Hindlimb muscle (tissue), 1 donor: ENCODE results near the gene AP1S3. TPM values are rescaled to one million over a fixed set of nuclear protein-coding genes. Genes with fewer than 3 reads are reported as not detected.
"Not testable (repeated sequence)": the region's sequence is repeated elsewhere in the genome, so short reads cannot be mapped to it uniquely, and the experiment has no call there.

Source experiments
- DNase-seq: peaks from one replicate; pipeline ENCODE4 v3.0.0-alpha.2; 2013
- polyA plus RNA-seq: library from polyadenylated mRNA; unstranded; fragments of 120-200 nt; gene quantifications from one replicate; pipeline ENCODE4 v1.2.1, GENCODE V29; 2013; ENCODE audit not compliant: insufficient read length

Gene AP1S3
- polyA plus RNA-seq, 1 donor: 0.86 TPM

DNA sequence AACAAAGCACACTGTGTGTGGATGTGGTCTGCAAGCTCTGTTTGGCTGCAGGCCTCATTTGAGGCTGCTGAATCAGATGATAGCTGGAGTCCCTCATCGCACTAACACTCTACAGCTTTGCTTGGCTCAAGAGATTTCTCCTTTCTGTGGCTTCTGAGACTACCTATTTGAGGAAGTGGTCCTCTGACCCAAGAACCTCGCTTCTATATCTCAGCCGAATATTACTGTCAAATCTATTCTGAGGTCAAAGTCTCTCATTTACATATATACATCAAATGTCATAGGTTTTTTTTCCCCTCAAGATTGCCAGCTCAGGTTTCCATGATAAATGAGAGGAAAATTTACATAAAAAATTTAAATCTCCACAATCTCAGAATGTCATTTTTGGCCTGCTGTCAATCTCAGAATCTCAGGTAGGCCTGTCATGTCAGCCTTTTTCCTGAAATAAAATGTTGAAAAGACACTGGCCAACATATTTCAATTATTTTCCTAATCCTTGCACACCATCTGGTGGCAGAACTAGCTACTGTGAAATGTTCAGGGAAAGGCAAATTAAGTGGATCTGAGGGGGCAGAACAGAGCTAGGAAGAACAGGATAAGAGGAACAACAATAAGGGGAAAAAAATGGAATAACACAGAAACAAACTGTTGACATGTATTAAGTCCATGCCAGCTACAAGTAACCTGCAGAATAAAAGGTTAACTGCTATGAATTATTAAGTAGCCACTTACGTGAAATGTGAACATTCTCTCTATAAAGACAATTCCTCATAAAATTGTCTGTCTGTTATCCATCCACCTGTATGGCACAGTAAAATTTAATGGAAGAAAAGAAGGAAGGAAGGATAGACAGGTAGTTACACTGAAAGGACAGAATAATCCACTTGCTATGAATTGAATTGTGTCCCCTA, 39.3 kb downstream of the AP1S3 start:
- peak; percentile 28 for DNase-seq

DNA sequence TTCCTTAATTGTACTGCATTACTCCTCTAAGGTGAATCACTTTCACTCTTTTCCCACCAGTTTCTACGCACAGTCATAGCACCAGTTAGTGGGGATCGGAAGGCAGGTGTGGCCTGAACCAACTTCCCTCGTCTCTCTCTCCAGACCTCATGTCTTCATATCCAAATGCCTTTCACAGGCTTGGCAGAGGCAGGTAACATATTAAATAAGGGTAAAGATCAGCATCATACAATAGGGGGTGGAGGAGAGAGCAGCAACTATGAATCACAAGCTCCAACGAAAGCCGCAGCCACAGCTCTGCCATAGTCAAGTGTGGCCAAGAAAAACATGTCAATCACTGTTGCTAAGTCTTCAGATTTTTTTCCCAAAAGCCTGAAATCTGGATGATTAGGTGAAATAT, 40.3 kb downstream of the AP1S3 start:
- no peak for DNase-seq

DNA sequence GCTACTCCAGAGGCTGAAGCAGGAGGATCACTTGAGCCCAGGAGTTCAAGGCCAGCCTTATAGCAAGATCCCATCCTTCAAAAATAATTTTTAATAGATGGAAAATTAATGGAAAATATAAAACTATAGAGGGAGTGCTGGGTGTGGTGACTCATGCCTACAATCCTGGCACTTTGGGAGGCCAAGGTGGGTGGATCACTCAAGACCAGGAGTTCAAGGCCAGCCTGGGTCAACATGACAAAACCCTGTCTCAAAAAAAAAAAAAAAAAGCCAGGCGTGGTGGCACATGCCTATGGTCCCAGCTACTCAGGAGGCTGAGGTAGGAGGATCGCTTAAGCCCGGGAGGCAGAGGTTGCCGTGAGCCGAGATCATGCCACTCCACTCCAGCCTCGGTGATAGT, 48.0 kb downstream of the AP1S3 start:
- no peak for DNase-seq

DNA sequence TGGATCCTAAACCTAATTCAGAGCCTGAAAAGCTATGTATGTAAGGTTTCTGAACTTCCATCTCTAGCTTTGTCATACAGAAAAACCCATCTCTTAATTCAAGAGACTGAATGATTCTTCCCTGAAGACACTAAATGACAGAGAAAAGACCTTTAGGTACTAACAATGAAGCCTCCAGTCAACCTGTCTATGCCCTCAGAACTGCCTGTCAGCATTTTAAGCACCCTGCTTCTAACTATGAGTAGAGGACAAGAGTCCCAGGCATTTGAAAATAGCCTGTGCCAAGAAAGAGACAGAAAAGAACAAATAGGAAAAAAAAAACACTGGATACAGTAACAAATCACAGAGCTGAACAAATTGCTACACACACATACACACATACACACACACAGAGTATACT, 48.6 kb downstream of the AP1S3 start:
- DNase-seq: no peak

DNA sequence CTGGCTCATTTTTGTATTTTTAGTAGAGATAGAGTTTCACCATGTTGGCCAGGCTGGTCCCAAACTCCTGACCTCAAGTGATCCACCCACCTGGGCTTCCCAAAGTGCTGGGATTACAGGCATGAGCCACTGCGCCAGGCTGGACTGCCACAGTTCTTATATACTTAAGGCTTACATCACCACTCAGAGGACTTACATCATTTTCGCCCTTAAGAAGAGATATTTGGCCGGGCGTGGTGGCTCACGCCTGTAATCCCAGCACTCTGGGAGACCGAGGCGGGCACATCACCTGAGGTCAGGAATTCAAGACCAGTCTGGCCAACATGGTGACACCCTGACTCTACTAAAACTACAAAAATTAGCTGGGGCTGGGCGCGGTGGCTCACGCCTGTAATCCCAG, 49.3 kb downstream of the AP1S3 start:
- DNase-seq: not testable (repeated sequence)

DNA sequence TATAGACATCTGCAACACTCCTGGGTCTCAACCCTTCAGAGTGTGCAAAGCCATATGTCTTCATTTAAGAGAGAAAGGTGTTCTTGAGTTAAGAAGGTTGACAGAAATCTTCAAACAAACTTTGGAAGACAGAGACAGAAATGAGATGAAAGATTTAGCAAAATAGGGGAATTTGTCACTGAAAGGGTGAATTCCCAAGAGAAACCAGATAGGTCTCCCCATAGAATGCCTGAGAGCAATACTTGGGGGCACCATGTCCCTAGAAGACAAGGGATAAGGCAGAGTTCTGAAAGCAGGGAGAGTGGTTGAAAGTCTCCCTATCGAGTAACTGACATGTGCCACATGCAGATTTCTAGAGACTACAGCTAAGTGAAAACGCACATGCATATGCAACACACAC, 50.0 kb downstream of the AP1S3 start:
- no peak for DNase-seq

DNA sequence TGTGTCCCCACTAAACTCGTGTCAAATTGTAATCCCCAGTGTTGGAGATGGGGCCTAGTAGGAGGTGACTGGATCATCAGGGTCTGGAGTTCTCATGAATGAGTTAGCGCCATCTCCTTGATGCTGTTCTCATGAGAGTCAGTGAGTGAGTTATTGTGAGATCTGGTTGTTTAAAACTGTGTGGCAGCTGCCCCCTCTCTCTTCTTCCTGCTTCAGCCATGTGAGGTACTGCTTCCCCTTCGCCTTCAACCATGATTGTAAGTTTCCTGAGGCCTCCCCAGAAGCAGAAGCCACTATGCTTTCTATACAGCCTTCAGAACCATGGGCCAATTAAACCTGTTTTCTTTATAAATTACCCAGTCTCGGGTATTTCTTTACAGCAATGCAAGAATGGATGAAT, 50.4 kb downstream of the AP1S3 start:
- DNase-seq: no peak

DNA sequence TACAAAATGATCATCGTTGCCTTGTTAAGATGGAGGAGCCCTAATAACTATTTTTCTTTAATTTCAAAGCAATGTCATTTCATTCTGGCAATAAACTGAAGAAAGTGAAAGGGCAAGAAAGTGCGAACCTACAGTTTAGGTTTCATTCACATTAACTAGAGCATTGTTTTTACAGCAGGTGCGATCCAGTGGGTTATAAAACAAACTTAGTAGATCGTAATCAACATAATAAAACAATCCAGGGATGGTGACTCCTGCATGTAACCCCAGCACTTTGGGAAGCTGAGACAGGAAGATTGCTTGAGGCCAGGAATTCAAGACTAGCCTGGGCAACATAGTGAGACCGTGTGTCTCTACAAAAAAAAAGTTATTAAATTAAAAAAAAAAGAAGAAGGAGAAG, 51.1 kb downstream of the AP1S3 start:
- DNase-seq: no peak

DNA sequence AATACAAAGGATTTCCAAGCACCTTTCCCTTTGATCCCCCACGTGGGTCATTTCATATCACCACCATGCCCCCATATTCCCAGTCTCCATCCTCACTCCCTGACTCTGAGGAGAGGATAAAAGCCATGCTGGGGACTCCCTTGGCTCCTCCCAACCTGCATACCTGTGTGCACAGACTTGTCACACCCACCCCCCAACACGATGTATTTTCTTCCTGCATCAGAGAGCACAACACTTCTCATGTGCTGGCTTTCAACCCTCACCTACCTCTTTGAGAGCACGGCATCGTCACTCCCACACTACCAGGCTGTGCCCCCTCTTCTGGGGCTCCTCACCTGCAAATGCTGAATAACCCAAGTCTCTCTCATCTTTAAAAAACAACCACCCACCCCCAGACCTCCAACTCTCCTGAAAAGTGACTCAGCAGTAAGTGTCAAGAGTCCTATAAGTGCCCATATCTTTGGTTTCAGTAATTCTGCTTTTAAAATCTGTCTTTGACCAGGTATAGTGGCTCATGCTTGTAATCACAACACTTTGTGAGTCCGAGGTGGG, 53.1 kb downstream of the AP1S3 start:
- DNase-seq: no peak

DNA sequence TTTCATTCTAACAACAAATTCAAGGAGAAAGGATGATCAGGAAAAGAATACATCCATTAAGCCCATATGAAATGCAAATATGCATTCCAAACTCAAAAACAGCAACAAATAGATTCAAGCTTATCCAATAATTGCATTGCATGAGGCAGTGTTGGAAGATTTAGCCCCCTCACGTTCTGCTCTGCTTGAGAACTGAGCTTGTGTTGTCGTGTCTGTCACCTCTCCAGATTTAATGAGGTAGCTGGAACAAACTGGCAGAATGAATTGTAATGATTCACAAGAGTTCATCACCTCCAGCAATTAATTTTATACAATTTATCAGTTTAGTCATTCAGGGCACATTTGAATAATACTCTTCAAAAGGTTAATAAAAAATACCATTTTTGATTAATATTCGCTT, 54.8 kb downstream of the AP1S3 start:
- no peak for DNase-seq

DNA sequence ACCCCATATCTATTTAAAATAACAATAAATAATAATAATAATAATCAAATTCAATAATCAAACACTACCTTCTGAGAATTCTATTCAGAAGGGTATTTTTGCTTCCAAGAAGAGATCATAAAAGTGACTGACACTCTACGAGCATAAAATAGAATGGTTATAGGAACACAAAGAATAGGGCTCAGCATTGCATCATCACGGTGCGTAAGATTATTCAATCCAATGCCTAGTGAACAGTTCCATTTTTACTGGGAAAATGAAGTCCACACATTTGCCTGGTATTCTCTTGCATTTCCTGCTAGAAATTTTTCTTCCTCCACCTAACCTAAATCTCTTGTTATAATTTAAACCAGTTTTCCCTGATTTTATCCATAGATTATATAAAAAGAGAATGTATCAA, 55.8 kb downstream of the AP1S3 start:
- DNase-seq: no peak

DNA sequence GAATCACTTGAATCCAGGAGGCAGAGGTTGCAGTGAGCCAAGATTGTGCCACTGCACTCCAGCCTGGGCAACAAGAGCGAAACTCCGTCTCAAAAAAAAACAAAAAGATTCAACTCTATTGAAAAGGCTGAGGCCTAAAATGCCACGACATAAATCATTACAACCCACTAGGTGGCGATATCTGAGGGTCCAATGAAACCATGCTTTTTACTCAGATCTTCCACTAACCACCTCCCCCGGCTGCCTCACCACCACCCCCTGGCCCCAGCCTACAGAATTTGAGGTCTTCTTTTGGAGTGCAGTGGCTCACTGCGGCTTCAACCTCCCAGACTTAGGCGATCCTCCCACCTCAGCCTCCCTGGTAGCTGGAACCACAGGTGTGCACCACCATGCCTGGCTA, 57.5 kb downstream of the AP1S3 start:
- no peak for DNase-seq

DNA sequence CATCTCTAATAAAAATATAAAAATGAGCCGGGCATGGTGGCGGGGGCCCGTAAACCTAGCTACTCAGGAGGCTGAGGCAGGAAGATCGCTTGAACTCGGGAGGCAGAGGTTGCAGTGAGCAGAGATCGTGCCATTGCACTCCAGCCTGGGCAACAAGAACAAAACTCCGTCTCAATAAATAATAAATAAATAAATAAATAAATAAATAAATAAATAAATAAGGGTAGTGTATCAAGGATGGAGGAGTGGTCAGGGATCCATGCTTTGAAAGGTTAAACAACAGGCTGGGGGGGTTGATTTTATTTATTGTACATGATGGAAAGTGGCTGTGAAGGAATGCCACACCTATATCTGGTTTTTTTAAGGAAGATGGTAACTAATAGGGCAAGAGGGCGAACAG, 63.2 kb downstream of the AP1S3 start:
- DNase-seq: no peak

DNA sequence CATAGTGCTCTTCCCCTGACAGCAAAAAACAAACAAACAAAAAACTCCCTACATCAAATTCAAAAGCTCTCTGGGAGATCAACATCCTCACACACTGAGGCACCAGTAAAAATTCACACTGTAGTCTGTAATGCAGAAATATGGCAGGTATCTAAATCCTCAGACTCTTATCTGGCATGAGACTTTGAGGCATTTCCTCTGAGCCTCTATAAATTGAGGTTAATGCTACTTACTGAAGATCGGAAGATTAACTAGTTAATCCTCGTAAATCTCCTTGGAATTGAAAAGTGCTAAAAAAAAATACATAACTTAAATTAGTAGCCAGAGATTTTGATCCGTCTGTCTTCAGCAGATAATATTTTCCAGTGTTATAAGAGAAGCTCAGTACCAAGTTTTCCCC, 65.0 kb downstream of the AP1S3 start:
- DNase-seq: no peak

DNA sequence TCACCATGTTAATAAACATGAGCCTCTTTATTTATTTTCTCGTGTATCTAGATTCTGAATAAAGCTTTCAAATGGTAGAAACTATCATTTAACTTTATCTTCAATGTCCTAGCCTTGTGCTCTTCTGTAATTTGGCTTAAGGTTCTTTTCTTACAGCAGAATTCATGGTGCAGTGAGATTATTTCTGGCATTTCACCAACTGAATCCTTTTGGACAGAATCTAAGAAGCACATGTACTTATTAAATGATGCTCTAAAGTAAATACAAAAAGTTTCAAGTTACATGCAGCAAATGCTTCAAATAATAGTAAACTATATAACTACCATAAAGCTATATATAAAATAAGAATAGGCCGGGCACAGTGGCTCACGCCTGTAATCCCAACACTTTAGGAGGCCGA, 65.9 kb downstream of the AP1S3 start:
- no peak for DNase-seq

DNA sequence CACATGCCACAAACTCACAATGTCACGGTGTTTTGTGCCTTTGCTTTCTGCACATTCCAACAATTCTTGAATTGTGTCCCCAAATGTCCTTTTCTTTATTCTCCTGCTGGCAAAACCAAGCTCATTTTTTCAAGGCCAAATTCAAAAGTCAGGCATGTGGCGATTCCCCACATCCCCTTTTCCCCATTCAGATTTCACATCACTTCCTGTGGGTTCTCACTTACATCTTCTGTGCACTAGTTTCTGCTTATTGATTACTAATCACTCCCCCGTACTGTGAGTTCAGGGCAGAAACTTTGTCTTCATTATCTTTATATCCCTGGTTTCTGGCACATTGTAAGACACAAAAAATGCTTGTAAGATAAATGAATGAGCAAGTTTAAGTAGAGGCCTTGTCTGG, 69.2 kb downstream of the AP1S3 start:
- DNase-seq: no peak

DNA sequence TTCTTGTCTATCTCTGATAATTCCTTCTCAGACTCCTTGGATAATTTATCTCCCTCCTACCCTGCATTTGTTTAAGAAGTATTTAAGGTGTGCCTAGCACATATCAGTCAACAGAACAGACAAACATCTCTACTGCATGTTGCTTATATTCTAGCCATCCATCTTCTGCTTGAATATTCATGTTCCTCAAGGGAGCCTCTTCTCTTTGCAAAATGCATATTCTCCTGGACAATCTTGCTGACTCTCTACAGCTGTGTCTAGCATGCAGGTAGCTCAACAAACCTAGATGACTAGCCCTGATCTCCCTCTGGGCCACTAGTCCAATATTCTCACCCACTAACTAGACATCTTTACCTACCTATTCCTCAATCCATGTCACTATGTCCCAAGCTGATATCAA, 70.0 kb downstream of the AP1S3 start:
- DNase-seq: no peak

DNA sequence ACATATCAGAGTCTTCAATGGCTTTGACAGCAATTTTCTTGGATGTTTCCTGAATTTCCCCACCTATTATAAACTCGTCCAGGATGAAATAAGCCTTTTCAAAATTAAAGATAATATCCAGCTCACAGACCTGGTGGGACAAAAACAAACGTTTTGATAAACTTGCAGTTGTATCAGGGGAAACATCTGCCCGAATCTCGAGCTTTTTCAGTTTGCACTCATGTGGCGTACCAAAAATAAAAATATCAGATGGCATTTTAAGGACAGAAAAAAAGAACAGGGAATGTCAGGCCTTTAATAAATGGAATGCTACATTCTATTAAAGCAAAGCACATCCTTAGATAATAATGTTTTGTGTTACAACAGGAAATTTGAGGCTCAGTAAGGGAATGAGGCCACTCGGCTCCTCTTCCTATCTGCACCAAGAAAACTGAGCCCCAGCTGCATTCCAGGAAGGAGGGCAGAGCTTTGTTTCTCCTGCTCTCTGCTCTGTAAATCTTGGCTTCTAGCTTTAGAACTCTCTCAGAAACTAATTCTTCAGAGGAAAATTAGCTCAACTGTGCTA, 72.1 kb downstream of the AP1S3 start:
- DNase-seq: no peak

DNA sequence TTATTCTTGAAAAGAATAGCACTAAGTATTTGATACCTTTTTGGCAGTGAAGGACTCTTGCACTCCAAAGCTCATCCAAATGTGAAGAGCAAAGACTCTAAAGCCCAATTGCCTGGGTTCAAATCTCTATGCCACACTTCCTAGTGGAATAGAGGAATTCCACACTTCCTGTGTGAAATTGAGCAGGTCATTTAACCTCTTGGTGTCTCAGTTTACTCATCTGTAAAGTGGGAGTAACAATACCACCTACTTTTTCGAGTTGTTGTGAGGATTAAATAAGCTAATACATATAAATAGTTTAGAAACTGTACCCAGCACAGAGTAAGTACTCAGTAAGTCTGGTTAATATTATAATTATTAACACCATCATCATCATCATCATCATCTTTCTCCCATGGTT, 72.6 kb downstream of the AP1S3 start:
- no peak for DNase-seq

DNA sequence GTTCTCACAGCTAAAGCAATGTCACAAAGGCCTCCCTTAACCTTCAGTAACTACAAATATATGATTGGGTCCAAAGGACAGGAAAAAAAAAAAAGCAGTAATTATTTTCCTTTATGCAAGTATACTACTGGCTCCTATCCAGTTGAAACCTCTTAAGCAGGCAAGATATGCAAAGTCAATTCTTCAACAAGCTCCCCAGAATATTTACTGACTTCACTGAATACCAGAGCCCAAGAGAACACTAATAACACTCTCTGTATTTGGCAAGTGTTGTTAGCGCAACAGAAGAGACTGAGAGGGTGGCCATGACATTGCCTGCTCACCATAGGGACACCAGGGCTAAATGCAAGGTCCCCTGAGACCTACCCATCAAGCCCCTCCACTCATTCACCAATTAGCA, 74.5 kb downstream of the AP1S3 start:
- DNase-seq: no peak

DNA sequence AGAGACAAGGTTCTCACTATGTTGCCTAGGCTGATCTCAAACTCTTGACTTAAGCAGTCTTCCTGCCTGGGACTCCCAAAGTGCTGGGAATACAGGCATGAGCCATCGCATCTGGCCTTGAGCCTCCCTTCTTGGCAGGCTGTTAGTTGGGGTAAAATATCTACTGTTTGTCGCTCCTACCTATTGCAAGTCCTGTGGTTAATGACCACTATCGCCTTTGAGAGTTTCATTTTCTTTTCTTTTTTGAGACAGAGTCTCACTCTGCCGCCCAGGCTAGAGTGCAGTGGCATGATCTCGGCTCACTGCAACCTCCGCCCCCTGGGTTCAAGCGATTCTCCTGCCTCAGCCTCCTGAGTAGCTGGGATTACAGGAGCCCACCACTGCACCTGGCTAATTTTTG, 75.6 kb downstream of the AP1S3 start:
- not testable (repeated sequence) for DNase-seq

DNA sequence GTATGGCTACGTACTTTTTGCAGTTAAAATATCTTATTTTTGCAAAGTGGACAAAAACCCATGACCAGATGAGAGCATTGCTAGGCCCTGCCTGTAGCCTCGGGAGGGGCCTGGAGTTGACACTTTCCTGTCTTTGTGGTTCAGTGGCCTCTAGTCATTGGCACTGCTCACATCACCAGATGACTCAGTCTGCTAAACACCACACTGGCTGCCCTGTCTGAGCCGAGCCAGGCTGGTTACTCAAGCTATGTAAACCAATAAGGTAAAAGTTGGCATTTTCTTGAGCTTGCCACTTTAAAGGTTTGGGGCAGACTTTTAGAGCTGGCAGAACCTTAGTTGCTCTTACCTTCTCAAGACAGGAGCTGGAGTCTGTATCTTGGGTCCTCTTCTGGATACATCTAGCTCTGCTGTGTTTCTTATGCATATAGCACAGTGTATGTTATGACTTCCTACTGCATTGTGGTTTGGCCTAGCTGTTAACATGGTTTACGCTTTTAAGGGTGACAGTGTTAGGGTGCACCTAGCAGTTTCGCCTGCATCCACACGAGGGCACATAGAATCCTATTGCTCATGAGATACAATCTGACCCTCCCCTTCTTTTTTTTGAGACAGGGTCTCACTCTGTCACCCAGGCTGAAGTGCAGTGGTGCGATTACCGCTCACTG, 76.4 kb downstream of the AP1S3 start:
- no peak for DNase-seq

DNA sequence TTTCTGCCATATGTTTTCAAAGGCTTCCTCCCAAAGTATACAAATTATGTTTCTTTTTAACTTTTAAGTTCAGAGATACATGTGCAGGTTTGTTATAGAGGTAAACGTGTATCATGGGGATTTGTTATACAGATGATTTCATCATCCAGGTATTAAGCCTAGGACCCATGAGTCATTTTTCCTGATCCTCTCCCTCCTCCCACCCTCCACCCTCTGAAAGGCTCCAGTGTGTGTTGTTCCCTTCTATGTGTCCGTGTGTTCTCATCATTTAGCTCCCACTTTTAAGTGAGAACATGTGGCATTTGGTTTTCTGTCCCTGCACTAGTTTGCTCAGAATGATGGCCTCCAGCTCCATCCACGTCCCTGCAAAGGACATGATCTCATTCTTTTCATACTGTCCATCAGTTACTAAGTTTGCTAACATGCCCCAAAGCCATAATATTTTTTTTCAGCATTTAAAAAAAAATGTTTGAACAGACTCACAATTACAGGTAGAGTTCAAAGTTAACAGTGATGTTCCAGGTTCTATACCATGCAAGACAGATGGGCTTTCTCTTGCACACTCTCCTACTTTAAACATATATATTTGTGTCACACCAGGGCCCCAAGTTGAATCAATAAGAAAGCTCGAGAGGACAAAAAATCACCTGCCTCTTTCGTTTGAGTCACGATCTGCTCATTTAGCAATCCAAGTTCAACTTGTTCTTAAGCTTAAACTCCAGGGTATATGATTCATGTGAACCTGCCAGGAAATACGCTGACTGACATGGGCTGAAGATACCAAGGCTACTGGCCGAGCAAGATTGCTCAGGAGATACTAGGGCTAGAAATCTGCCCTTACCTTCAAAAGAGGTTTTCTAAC, 77.6 kb downstream of the AP1S3 start:
- DNase-seq: no peak
